NAMALWA (cell line): ENCODE data around the gene SLC3A2.

Experiments
- DNase-seq: peaks from one replicate; pipeline ENCODE4 v3.0.0-alpha.2; 2015; ENCODE audit warnings: low spot score

SLC3A2 gene

DNA sequence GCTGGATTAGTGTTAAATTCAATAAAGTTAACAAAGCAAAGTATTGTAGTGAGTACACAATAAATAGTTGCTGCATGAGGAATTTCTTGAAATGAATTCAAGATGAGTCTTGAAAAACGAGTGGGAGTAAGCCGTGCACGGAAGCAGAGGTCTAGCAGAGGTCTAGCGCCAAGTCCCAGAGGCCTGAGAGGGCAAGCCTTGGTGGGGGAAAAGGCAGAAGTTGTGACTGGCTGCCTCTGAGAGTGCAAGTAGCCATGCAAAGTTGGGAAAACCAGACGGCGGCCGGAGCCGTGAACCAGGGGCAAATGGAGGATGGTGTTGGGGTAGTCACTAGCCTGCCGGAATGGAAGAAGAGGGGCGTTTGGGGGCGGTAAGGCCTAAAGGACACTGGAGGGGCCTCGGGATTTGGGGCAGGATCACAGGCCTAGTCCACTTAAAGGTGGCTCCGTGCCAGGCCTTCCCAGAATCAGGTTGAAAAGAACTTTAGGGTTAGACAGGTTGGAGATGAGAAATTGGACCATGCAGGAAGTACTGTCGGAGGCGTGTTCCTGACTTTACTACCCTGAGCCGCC lies 379 bp upstream of the SLC3A2 start:
- peak; percentile 53 for DNase-seq

DNA sequence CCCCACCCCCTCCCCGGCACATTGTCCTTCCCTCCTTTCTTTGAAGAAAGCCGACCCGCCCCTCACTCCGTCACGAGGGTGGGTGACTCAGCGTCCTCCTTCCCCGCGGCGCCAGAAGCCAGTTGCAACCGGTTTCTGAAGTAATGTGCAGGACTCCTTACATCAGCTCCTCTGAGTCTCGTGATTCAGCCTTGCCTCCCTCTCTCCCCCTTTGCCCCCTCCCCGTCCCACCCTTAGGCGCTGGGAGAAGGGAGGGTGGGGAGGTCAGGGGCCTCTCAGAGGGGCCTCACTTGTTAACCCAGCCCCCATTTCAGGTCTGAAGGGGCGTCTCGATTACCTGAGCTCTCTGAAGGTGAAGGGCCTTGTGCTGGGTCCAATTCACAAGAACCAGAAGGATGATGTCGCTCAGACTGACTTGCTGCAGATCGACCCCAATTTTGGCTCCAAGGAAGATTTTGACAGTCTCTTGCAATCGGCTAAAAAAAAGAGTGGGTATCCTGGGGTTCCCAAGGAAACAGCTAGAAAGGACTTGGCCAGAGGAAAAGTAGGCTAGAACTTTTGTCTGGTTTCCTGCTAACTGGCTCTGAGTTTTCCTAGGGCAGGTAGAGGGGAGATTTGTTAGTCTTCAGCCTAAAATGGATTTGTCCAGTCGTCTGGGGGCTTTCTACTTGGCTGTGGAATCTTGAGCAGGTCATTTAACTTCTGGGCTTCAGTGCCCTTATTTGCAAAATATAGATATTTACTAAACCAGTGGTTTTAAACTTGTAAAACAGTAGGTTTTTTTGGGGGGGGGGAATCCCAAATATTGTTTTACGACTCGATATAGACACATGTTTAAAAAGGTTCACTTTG lies 1.1 kb downstream of the SLC3A2 start:
- peak; percentile 94 for DNase-seq

DNA sequence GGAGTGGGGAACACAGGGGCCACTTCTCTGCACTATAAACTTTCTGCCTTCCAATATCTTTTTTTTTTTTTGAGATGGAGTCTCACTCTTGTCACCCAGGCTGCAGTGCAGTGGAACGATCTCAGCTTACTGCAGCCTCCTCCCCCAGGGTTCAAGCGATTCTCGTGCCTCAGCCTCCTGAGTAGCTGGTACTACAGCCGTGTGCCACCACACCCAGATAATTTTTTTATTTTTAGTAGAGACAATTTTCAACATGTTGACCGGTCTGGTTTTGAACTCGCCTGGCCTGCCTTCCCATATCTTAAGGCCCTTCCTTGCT lies 1.7 kb downstream of the SLC3A2 start:
- DNase-seq = no peak

DNA sequence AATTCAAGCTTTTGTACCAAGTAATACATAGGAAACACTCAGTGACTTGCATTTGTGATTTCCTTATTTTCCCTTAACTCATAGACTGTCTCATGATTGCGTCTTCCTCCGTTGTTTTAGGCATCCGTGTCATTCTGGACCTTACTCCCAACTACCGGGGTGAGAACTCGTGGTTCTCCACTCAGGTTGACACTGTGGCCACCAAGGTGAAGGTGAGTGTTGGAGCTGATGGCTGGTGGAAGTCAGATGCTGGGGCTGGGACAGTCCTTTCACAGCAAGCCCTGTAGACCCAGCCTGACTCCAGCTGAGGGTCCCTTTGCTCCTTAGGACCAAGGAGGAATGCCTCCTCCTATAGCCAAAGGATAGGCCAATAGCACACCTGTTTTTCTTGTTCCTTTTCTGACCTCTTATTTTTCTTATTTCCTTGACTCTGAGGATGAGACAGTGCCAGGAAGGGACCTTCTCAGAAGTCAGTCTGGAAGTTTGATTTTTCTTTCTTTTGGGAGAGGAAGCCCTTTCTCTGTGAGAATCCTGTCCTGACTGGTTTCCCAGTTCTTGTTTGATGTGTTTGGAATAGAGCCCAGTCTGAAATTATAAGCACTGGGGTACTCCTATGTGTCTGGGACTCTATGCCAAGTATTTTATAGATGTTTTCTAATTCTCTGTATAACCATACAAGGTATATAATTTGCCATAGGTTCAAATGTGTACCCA lies 2.2 kb downstream of the SLC3A2 start:
- DNase-seq = no peak

DNA sequence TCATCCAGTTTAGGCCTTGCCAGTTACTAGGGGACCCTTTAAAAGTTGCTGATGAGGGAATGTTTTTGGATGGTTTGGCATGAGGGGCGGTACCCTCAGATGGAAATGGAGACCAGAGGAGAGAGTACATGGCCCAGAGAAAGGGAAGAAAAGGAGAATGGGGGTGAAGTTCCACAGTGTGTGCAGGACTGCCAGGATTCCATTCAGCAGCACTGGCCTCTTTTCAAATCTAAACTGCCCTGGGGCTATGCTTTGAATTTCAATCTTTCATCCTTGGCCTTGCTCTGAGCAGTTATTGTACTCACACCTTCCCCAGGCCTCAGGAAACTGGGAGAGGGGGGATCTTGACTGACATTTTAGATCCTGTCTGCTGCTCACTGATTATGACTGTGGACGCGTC lies 3.0 kb downstream of the SLC3A2 start:
- DNase-seq = no peak

DNA sequence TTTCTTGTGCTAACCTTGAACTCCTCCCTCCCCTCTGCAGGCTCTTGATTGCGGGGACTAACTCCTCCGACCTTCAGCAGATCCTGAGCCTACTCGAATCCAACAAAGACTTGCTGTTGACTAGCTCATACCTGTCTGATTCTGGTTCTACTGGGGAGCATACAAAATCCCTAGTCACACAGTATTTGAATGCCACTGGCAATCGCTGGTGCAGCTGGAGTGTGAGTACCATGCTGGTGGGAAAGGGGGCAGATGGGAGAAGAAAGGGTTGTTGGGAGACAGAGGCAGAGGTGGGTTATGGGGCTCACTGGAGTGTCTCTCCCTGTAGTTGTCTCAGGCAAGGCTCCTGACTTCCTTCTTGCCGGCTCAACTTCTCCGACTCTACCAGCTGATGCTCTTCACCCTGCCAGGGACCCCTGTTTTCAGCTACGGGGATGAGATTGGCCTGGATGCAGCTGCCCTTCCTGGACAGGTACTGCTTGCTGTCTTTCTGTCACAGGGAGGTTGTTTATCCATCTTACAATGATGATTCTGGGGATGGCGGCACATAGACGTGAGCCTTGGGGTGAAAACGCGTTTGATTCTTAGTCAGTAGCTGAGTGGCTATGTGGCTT lies 4.5 kb downstream of the SLC3A2 start:
- no peak for DNase-seq

DNA sequence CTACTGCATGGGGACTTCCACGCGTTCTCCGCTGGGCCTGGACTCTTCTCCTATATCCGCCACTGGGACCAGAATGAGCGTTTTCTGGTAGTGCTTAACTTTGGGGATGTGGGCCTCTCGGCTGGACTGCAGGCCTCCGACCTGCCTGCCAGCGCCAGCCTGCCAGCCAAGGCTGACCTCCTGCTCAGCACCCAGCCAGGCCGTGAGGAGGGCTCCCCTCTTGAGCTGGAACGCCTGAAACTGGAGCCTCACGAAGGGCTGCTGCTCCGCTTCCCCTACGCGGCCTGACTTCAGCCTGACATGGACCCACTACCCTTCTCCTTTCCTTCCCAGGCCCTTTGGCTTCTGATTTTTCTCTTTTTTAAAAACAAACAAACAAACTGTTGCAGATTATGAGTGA lies 7.7 kb downstream of the SLC3A2 start:
- no peak for DNase-seq

DNA sequence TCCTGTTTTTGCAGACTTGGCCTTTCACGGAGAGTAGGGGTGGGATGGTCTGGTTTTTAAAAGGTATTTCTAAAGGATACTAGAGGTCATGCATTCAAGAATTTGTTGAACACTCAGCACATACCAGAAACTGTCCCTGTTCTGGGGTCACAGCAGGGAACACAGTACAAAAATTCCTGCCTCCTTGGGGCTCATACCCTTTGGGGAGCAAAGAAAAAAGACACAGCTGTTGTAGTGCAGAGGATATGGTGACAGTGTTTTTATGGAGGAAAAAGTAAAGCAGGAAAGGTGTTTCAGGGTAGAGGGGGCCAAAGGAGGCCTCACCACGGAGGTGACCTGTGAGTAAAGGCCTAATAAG lies 8.4 kb downstream of the SLC3A2 start:
- no peak for DNase-seq

DNA sequence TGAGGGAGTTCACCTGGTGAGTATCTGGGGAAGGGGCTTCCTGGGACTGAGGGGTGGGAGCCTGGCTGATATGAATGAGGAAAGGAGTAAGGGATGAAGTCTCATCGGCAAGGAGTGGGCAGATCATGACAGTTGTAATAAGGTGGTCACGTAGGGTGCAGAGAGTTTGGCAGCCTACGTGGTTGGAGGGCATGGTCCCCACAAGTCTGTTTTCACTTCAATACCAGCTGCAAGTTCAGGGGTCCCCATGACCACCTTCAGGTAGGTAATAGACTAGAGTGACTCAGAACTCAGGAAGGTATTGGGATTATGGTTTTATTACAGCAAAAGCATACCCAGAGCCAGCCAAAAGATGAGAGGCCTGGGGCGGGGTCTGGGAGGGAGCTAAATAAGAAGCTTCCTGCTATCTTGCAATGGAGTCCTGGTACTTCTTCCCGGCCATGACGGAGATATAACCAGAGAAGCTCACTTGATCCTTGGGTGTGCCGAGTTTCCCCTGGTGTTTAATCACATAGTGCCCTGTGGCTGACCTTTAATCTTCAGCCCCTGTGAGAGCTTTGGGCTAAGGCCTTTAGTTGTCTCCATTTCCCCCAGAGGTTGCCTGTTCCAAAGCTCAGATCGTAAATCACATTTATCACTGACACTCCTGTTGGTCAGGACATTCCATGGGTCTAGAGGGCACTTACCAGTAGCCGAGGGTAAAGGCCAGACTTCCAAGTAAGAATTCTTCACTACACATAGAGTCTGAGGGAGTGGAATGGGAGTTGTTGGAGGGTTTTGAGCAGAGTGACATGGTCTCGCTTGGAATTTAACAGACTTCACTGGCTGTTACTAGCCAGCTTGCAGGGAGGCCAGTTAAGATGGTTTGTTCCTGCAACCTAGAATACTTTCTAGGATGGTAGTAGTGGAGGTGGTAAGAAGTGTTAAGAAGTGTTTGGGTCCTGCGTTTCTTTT lies 9.1 kb downstream of the SLC3A2 start:
- peak; percentile 49 for DNase-seq

DNA sequence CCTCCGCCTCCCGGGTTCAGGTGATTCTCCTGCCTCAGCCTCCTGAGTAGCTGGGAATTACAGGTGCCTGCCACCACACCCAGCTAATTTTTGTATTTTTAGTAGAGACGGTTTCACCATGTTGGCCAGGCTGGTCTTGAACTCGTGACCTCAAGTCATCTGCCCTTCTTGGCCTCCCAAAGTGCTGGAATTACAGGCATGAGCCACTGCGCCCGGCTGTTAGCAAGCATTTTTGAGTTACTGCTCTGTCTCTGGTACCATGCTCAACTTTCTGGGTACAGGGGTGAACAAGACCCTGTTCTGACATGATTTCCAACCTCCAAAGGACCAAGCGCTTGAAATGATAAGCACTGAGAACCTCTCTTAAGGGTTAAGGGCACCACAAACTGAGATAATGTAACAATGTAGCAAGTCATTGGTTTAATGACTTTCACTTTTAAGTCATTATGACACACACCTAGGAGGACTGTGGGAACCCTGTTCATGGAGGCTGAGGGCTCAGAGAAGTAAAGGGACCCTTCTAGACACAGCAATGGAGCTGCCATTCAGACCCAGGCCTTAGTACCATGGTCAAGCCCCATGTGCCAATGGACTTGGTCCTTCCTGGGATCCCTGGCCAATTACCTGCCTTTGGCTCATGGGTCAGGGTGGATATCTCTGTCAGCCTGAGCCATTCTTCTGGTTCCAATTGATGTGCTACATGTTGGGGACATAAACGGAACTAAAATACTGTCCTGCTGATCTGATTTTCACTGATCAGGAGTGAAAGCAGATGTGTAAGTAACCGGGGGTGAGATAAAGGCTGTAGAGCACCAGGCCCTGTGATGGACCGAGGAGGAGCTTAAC lies 11.6 kb downstream of the SLC3A2 start:
- DNase-seq = peak; percentile 35

DNA sequence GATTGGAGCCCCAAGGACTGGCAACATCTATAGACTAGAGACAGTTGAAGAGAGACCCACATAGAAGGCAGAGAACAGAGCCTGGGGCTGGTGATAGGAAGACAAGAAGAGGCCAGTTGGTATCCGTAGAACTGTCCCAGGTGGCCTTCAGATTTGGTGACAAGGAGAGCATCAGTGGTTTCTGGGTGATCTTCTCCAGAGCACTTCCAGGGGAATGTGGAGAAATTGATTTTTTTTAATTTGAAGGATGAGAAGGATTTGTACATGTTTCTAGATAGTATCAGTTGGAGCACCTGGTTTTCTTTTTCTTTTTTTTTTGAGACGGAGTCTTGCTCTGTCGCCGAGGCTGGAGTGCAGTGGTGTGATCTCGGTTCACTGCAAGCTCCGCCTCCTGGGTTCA lies 14.8 kb downstream of the SLC3A2 start:
- DNase-seq = no peak

DNA sequence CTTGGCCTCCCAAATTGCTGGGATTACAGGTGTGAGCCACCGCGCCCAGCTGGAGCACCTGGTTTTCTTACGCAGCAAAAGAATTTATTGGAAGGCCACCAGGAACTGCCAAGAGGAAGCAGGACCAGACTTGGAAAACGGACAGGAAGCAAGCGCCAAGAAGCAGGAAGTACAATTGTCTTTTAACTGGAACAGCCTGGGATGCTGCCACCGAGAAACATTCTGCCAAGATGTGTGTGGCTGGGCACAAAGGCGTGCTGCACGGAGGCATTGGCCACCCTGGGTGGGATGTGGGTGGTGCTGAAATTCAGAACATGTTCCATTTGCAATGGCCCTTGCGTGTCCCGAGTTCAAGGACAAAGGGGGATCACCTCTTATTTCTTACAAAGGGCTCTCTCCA lies 15.4 kb downstream of the SLC3A2 start:
- no peak for DNase-seq

DNA sequence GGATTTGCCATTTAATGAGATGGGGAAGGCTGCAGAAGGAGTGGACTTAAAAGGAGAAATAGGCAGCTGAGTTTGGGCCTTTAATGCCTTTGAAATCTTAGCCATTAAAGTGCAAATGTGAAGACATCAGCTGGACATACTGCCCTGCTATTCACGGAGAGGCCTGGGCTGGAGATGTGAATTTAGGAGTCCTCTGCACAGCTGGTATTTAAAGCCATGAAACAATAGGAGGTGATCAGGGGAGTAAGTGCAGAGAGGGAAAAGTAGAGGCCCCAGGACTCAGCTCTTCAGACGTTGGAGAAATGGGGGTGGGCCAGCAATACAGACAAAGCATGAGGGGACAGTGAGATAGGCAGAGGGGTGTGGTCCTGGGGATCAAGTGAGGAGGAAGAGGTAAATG lies 16.6 kb downstream of the SLC3A2 start:
- DNase-seq = no peak

DNA sequence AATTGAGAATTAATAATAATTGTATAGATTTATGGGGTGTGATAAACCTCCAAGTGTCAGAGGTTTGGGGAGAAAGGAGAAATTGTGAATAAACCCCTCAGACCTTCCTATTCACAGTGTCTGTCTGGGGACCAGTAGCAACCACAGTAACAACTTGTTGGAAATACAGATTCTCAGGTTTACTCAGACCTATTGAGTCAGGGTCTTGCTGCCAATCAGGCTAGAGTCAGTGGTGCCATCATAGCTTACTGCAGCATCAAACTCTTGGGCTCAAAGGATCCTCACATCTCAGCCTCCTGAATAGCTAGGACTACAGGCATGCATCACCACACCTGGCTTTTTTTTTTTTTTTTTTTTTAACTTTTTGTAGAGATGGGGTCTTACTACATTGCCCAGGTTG lies 17.3 kb downstream of the SLC3A2 start:
- DNase-seq = no peak

DNA sequence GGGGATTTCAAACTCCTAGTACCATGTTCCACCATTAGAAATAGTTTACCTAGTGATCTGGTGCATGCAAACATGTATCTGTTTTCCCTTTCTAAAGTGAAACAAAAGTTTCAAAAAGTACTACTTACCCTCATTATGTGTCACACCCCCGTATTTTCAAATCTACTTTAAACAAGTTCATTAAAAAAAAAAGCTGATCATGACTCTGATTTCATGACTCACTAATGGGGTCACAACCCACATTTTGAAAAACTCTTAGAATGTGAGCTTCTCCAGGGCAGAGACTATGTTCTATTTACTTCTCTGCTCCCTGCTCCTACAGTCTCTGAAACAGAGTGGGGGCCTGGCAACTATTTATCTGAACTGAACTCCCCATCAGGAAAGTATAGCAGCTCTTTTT lies 22.2 kb downstream of the SLC3A2 start:
- no peak for DNase-seq

DNA sequence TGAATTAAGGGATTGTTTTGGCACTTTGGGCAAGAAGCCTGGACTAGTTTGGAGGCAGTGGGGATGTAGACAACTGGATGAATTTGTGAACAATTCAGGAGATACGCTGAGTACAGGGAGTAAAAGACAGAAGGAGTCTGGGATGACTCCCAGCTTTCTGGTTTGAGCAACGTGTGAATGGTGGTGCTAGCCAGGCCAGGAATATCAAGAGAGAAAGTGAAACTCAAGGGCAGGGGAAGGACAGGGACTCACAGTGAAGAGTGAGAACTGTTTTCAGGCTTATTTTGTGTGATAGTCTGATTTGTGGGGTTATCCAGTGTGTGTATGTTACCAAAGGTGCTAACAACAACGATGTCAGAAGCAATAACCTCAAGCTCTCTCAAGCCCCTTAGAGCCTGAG lies 24.6 kb downstream of the SLC3A2 start:
- no peak for DNase-seq

DNA sequence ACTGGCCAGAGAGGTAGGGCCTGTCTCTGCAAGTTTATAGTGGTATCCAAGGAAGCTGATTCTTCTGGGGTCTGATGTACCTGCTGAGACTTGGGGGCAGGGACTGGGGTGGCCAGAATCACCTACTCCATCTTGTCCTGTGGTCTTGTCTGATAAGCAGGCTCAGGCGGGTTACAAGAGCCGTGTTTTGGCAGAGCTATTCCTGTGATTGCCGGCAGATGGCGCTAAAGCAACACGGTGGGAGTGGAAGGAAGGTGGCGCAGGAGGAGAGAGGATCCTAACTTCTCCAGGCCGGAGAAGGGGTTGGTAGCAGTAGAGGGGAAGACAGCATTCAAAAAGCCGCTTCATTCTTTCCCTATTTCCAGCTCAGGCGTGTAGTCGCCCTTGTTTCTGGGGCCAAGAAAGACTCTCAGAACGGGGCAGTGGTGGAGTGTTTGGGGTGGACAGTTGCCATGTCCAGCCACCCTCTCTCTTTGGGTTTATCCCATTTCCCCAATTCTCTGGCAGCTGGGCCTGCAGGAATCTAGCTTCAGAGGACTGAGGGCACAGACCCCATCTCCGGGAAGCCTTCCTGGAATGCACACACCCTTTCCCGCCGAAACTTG lies 25.3 kb downstream of the SLC3A2 start:
- peak; percentile 80 for DNase-seq

DNA sequence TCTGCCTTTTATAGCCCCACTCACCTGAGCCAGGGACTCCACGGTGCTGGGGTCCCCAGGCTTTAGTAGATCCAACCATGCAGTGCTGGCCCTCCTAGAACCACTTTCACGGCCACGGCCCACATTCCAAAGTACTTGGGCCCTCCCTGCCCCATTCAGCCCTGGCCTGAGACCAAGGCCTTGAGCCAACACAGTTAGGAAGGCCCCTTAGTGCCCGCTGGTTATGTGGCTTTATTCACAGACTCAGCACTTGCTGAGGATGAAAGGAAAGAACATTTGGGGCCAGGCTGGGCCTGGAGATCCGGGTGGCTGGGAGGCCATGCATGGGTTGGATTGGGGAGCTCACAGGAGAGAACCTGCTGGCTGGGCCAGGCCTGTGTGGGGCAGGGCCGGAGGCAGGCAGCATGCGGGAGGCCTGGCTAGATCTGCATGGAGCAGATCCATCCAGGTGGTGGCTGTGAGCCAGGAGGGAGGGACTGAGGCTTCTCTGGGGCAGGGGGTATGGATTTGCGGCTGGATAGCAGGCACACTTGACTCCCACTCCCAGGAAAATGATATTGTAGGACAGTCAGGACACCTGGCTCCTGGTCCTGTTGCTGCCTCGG lies 27.9 kb downstream of the SLC3A2 start:
- DNase-seq = no peak

DNA sequence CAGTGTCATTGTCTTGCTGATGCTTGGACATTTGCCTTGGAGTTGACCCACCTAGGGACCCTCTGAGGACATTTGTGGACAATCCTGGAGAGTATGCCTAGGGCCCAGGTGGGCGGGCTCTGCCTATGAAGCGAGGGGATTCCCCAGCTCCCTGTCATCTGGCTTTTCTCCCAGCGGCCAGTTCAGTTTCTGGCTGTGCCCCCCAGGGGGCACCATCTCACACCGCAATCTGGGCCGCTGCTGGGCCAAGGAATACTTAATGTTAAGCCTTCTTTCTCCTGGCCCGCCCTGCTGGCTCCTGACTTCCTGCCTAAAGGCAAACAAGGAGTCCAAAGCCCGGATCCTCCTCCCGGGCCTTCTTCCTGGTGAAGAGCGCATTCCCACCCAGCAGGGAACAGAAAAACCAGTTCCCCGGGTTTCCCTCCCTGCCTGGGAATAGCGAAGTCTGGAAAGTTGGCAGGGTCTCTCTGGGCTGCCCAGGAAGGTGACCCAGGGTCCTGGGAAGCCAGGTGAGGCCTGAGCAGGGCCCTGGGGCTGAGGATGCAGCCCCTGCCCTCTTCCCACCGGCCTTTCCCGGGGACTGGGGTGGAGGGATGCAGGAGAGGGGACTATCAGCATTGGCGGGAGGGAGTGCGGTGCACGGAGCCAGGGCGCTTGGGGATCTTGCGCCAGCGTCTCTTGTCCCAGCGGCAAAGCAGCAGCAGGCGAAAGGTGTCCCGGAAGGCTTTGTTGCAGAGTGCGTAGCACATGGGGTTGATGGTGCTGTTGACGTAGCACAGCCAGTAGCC lies 28.6 kb downstream of the SLC3A2 start:
- DNase-seq = peak; percentile 61
